DMS79 treated with DMSO at 0.1 percent for 48 hours (cell line): ENCODE measurements around the gene ATG101.
A peak's percentile ranks its signal among the peaks of the same experiment; 100 is the strongest.

Experiments
- DNase-seq: peaks from one replicate; lab custom pipeline; 2025; lab: John Stamatoyannopoulos, UW

The ATG101 gene

GRCh38 chr12:52080403-52081251 lies 10.8 kb downstream of the ATG101 start:
- no peak for DNase-seq

- peak; percentile 33 for DNase-seq
These were observed 11.5 kb downstream of the ATG101 start for GRCh38 chr12:52081263-52081733.

GRCh38 chr12:52082026-52082668 lies 12.4 kb downstream of the ATG101 start:
- no peak for DNase-seq

GRCh38 chr12:52082669-52082987 lies 12.8 kb downstream of the ATG101 start:
- DNase-seq = no peak

GRCh38 chr12:52082988-52083637 lies 13.3 kb downstream of the ATG101 start:
- DNase-seq = peak; percentile 13

GRCh38 chr12:52083638-52083996 lies 13.8 kb downstream of the ATG101 start:
- DNase-seq = no peak

- DNase-seq = no peak
These were observed 14.9 kb downstream of the ATG101 start for GRCh38 chr12:52084491-52085231.

GRCh38 chr12:52085682-52086180 lies 16.0 kb downstream of the ATG101 start:
- no peak for DNase-seq

GRCh38 chr12:52086366-52086765 lies 16.6 kb downstream of the ATG101 start:
- DNase-seq = no peak

GRCh38 chr12:52086944-52087835 lies 17.4 kb downstream of the ATG101 start:
- DNase-seq = no peak

GRCh38 chr12:52087961-52088820 lies 18.4 kb downstream of the ATG101 start:
- no peak for DNase-seq

GRCh38 chr12:52089491-52089890 lies 19.7 kb downstream of the ATG101 start:
- no peak for DNase-seq

GRCh38 chr12:52090291-52090690 lies 20.5 kb downstream of the ATG101 start:
- peak; percentile 63 for DNase-seq

- no peak for DNase-seq
These were observed 21.3 kb downstream of the ATG101 start for GRCh38 chr12:52091061-52091460.

GRCh38 chr12:52091869-52092268 lies 22.1 kb downstream of the ATG101 start:
- no peak for DNase-seq

- no peak for DNase-seq
These were observed 23.6 kb downstream of the ATG101 start for GRCh38 chr12:52093346-52093745.

- DNase-seq = no peak
These were observed 26.7 kb downstream of the ATG101 start for GRCh38 chr12:52096332-52097044.

- no peak for DNase-seq
These were observed 27.4 kb downstream of the ATG101 start for GRCh38 chr12:52097045-52097666.
